ENCODE data around the gene SLC26A2. TPM values are rescaled to one million over a fixed set of nuclear protein-coding genes. Genes with fewer than 3 reads are reported as not detected.

The SLC26A2 gene
- total RNA-seq (13.2 and 13.5 TPM in 2 replicates), polyA plus RNA-seq (2.1 and 2.6 TPM in 2 replicates), polyA minus RNA-seq (4.1 and 4.5 TPM in 2 replicates)
- 10.8 TPM for total RNA-seq (2013)

- peak within 1 kb of the TSS; percentile 96 for H3K27ac Mint-ChIP-seq
- ATAC-seq (ENCODE audit: low read depth) (peak; percentile 97), DNase-seq (peak; percentile 95)
- intact Hi-C loops (cut with micrococcal nuclease) = loop anchor here (1.0 to 10.0 kb wide), 4 partner anchors 40 to 1294 kb away; partner anchors contain the start of genes CD74, CSNK1A1, GM2A and HMGXB3
- Histone ChIP-seq H3K79me2 (ENCODE audit: control insufficient read depth, insufficient read depth, low read length) (peaks cover 11% of the 10 kb centered on the region), H3K27ac (ENCODE audit: low read length in 2 of 2) (peak within 1 kb of the TSS; percentile 74 to 81), H3K9ac (ENCODE audit: low read length) (peak within 1 kb of the TSS; percentile 79), H3K9me3 (ENCODE audit: control extremely low read depth in 1 of 3, control insufficient read depth in 2 of 3, insufficient read depth in 1 of 3, low read length in 2 of 3) (no peaks in the 10 kb centered on the region), H3K4me1 (ENCODE audit: control insufficient read depth in 2 of 2, insufficient read depth in 2 of 2, low read length in 2 of 2) (peaks cover 20% of the 10 kb centered on the region in 2 donors), H4K20me1 (ENCODE audit: control insufficient read depth, insufficient read depth, low read length, poor library complexity, severe bottlenecking) (no peaks in the 10 kb centered on the region), H3K27me3 (replicated peaks in 1 of 4; ENCODE audit: control extremely low read depth in 1 of 4, control insufficient read depth in 3 of 4, insufficient read depth in 4 of 4, low read length in 3 of 4) (no peaks in the 10 kb centered on the region), H2AFZ (ENCODE audit: insufficient read depth, low read depth, low read length, poor library complexity, severe bottlenecking) (peak within 1 kb of the TSS; percentile 92), H3K4me3 (ENCODE audit: control extremely low read depth in 1 of 5, extremely low read depth in 1 of 5, insufficient read depth in 1 of 5, low read depth in 2 of 5, low read length in 4 of 5) (peak within 1 kb of the TSS; percentile 54 to 85 (median 79)), H3K4me2 (replicated peaks; ENCODE audit: low read depth, low read length, poor library complexity, severe bottlenecking) (peak within 1 kb of the TSS; percentile 83), H3K36me3 (replicated peaks in 1 of 2; ENCODE audit: control extremely low read depth in 1 of 2, control insufficient read depth in 1 of 2, extremely low read depth in 1 of 2, insufficient read depth in 2 of 2, low read length in 1 of 2) (no peaks in the 10 kb centered on the region)
- POLR2A ChIA-PET = interaction anchor here (1.3 to 2.3 kb wide), 2 partner anchors 39 to 40 kb away, joined by 3 to 9 read pairs; partner anchors contain the start of genes HMGXB3 and TIGD6
- peak within 1 kb of the TSS; percentile 93 for H3K4me3 Mint-ChIP-seq
- CTCF ChIA-PET = interaction anchor here (0.8 to 2.0 kb wide), 14 partner anchors 12 to 342 kb away, joined by 3 to 9 read pairs (median 4); no protein-coding TSS in a partner anchor
- H3K9me3 Mint-ChIP-seq (ENCODE audit: insufficient read depth) = no peaks in the 10 kb centered on the region
- under 1% methylated on average over 83 of the region's 84 CpGs for WGBS (ENCODE audit: insufficient coverage)
- no peaks in the 10 kb centered on the region for H3K27me3 Mint-ChIP-seq
- peaks cover 29% of the 10 kb centered on the region for H3K4me1 Mint-ChIP-seq
- TF ChIP-seq CTCF (IDR thresholded peaks at IDR 0.05) (no peak), EZH2 (IDR thresholded peaks at IDR 0.05; ENCODE audit: borderline replicate concordance, insufficient read depth, low read depth, low read length, poor library complexity, severe bottlenecking) (no peak)
These were observed at the start of gene SLC26A2 for GRCh38 chr5:149960272-149961185. TSS of gene SLC26A2 (plus strand) at chr5:149960758. CDS start at chr5:149977653, 16,895 bp downstream.

Measured in B cell (primary cell).